ENCODE measurements around the gene GRP. TPM values are rescaled to one million over a fixed set of nuclear protein-coding genes. Genes with fewer than 3 reads are reported as not detected.

The GRP gene
- total and polyA plus RNA-seq, 4 donors = not detected

GRCh38 chr18:59229191-59229590 lies 9.2 kb downstream of the GRP start:
- no peaks in the 10 kb centered on the region for H3K9me3 ChIP-seq (ENCODE audit: control insufficient read depth in 4 of 4, low read length in 3 of 4)
- TF ChIP-seq HNF4A (conservative IDR thresholded peaks at IDR 0.05) = no peak
- TF ChIP-seq EGR1 (IDR thresholded peaks at IDR 0.05; ENCODE audit: low read depth in 2 of 2) = no peak
- no peak for TF ChIP-seq JUND (IDR thresholded peaks at IDR 0.05)
- no peak for TF ChIP-seq MAX (IDR thresholded peaks at IDR 0.05)
- no peak for DNase-seq (ENCODE audit: low spot score)
- H3K27me3 ChIP-seq (ENCODE audit: control insufficient read depth in 4 of 4, insufficient read depth in 4 of 4, low read length in 3 of 4) = peaks cover 0 to 2% (median 0%) of the 10 kb centered on the region in 4 donors
- no peak overlapping the region for H3K27ac ChIP-seq (ENCODE audit: low read depth in 1 of 2, low read length in 2 of 2)
- no peak overlapping the region for H3K4me3 ChIP-seq (ENCODE audit: low read depth in 1 of 3, low read length in 3 of 3)
- H3K4me1 ChIP-seq (ENCODE audit: control insufficient read depth in 4 of 4, insufficient read depth in 4 of 4, low read length in 3 of 4) = no peaks in the 10 kb centered on the region
- H3K9ac ChIP-seq (ENCODE audit: low read depth in 1 of 2, low read length in 2 of 2) = no peak overlapping the region
- no peaks in the 10 kb centered on the region for H3K36me3 ChIP-seq (ENCODE audit: control insufficient read depth in 4 of 4, insufficient read depth in 3 of 4, low read depth in 1 of 4, low read length in 3 of 4)
- WGBS = 78% methylated on average over 2 of the region's 2 CpGs

- no peak overlapping the region for H3K27ac ChIP-seq (ENCODE audit: low read depth in 1 of 2, low read length in 2 of 2)
- no peak for TF ChIP-seq RAD21 (IDR thresholded peaks at IDR 0.05)
- TF ChIP-seq HNF4G (IDR thresholded peaks at IDR 0.05) = no peak
- no peak for TF ChIP-seq FOXA1 (IDR thresholded peaks at IDR 0.05)
- no peak for TF ChIP-seq YY1 (IDR thresholded peaks at IDR 0.05)
- TF ChIP-seq EGR1 (IDR thresholded peaks at IDR 0.05; ENCODE audit: low read depth in 2 of 2) = no peak
- TF ChIP-seq SP1 (IDR thresholded peaks at IDR 0.05) = no peak
- no peak for TF ChIP-seq HNF4A (conservative IDR thresholded peaks at IDR 0.05)
- no peak for TF ChIP-seq ZBTB33 (IDR thresholded peaks at IDR 0.05)
- no peak for TF ChIP-seq NR2F2 (IDR thresholded peaks at IDR 0.05)
- TF ChIP-seq CTCF (IDR thresholded peaks at IDR 0.05; ENCODE audit: low read depth, low read length, missing input control) = no peak
- no peak for TF ChIP-seq FOXA2 (IDR thresholded peaks at IDR 0.05)
- no peak for TF ChIP-seq TAF1 (conservative IDR thresholded peaks at IDR 0.05)
- TF ChIP-seq RXRA (IDR thresholded peaks at IDR 0.05) = no peak
- TF ChIP-seq MAX (IDR thresholded peaks at IDR 0.05) = no peak
- H3K27me3 ChIP-seq (ENCODE audit: control insufficient read depth in 4 of 4, insufficient read depth in 4 of 4, low read length in 3 of 4) = peaks cover 0 to 2% (median 0%) of the 10 kb centered on the region in 4 donors
- no peaks in the 10 kb centered on the region for H3K4me1 ChIP-seq (ENCODE audit: control insufficient read depth in 4 of 4, insufficient read depth in 4 of 4, low read length in 3 of 4)
- no peaks in the 10 kb centered on the region for H3K36me3 ChIP-seq (ENCODE audit: control insufficient read depth in 4 of 4, insufficient read depth in 3 of 4, low read depth in 1 of 4, low read length in 3 of 4)
- no peak for DNase-seq (ENCODE audit: low spot score)
- 71% methylated on average over 6 of the region's 6 CpGs for WGBS
- no peaks in the 10 kb centered on the region for H3K9me3 ChIP-seq (ENCODE audit: control insufficient read depth in 4 of 4, low read length in 3 of 4)
- no peak overlapping the region for H3K4me3 ChIP-seq (ENCODE audit: low read depth in 1 of 3, low read length in 3 of 3)
- H3K9ac ChIP-seq (ENCODE audit: low read depth in 1 of 2, low read length in 2 of 2) = no peak overlapping the region
Measured at GRCh38 chr18:59229701-59230443, 9.9 kb downstream of the GRP start.
